HepG2 (cell line): ENCODE results near the gene TRIM62. TPM values are rescaled to one million over a fixed set of nuclear protein-coding genes. Genes with fewer than 3 reads are reported as not detected.

ENCODE experiments used
- AGO2 ChIP-seq: fragments of 200-400 bp; formaldehyde crosslinking; optimal IDR thresholded peaks from 2 replicates; pipeline ENCODE3; 2017; ENCODE audit warnings: mild to moderate bottlenecking, low read depth, low read length, moderate library complexity
- ARNT2 ChIP-seq: sonication (generic); formaldehyde crosslinking; IDR thresholded peaks from 2 replicates; pipeline ENCODE4 v1.8.0; 2022; ENCODE audit warnings: mild to moderate bottlenecking, low read depth, missing genetic modification reagents, moderate library complexity
- HDAC1 ChIP-seq: sonication (generic); formaldehyde crosslinking; IDR thresholded peaks from 2 replicates; pipeline ENCODE4 v1.5.1; 2020; ENCODE audit warnings: mild to moderate bottlenecking, missing genetic modification reagents
- HOXA3 ChIP-seq: sonication (generic); formaldehyde crosslinking; IDR thresholded peaks from 2 replicates; pipeline ENCODE4 v1.5.0; 2020; ENCODE audit warnings: missing genetic modification reagents
- NPAS2 ChIP-seq: sonication (generic); formaldehyde crosslinking; IDR thresholded peaks from 2 replicates; pipeline ENCODE4 v1.8.0; 2022; ENCODE audit warnings: mild to moderate bottlenecking, missing genetic modification reagents, borderline replicate concordance
- TGIF2 ChIP-seq: IDR thresholded peaks from 2 replicates; pipeline ENCODE4 v1.6.1; 2016; ENCODE audit warnings: control low read depth, missing compliant biosample characterization
- ZBTB7B ChIP-seq: sonication (generic); formaldehyde crosslinking; IDR thresholded peaks from 2 replicates; pipeline ENCODE4 v1.4.0; 2020; ENCODE audit warnings: missing genetic modification reagents
- ZNF10 ChIP-seq: sonication (generic); formaldehyde crosslinking; IDR thresholded peaks from 2 replicates; pipeline ENCODE4 v1.4.0; 2020; ENCODE audit warnings: mild to moderate bottlenecking, low read depth, missing genetic modification reagents, borderline replicate concordance
- ZNF225 ChIP-seq: sonication (generic); formaldehyde crosslinking; IDR thresholded peaks from 2 replicates; pipeline ENCODE4 v1.4.0; 2020; ENCODE audit warnings: mild to moderate bottlenecking, missing genetic modification reagents
- ZNF329 ChIP-seq: sonication (generic); formaldehyde crosslinking; IDR thresholded peaks from 2 replicates; pipeline ENCODE4 v1.9.0; 2021; ENCODE audit warnings: low read depth, mild to moderate bottlenecking, missing genetic modification reagents
- ZNF556 ChIP-seq: sonication (generic); formaldehyde crosslinking; IDR thresholded peaks from 2 replicates; pipeline ENCODE4 v1.4.0; 2020; ENCODE audit warnings: mild to moderate bottlenecking, missing genetic modification reagents, borderline replicate concordance
- ZNF772 ChIP-seq: sonication (generic); formaldehyde crosslinking; IDR thresholded peaks from 2 replicates; pipeline ENCODE4 v1.5.0; 2020; ENCODE audit warnings: mild to moderate bottlenecking, missing genetic modification reagents
- polyA plus RNA-seq, 8 experiments: library from polyadenylated mRNA; depleted of rRNA in 3 of 8; stranded (reverse) in 7 of 8; unstranded in 1 of 8; fragments of >200 nt; fragmentation: Illumina TruSeq in 4 of 8; extraction: Trizol in 4 of 8; gene quantifications; 2 replicates each; pipeline versions ENCODE4 v1.2.1 to v1.2.3, GENCODE V29; 2011 to 2016; ENCODE audit warnings: low read depth in 4 of 8, missing spikeins in 1 of 8, mixed read lengths in 1 of 8; ENCODE audit not compliant: insufficient read depth in 1 of 8
- total RNA-seq, 5 experiments: library from RNA; depleted of rRNA; stranded (reverse); fragments of >200 nt; fragmentation: Illumina TruSeq; extraction: Trizol; gene quantifications; 2 replicates each; pipeline ENCODE4 v1.2.3, GENCODE V29; 2016; ENCODE audit warnings: low read depth in 1 of 5
- TF ChIP-seq, protein P1 (sequence below): sonication (generic); formaldehyde crosslinking; IDR thresholded peaks from 2 replicates; pipeline ENCODE4 v1.5.0; 2020; ENCODE audit warnings: missing genetic modification reagents
- TF ChIP-seq, protein P2 (sequence below): IDR thresholded peaks from 2 replicates; pipeline ENCODE4 v1.6.1; 2012; ENCODE audit warnings: low read length, improper control_type of control experiment
- TF ChIP-seq, protein P3 (sequence below): sonication (generic); formaldehyde crosslinking; conservative IDR thresholded peaks from 2 replicates; pipeline ENCODE4 v1.8.1; 2023; ENCODE audit warnings: missing genetic modification reagents
- TF ChIP-seq, protein P4 (sequence below): sonication (generic); formaldehyde crosslinking; IDR thresholded peaks from 2 replicates; pipeline ENCODE4 v1.4.0; 2020; ENCODE audit warnings: missing genetic modification reagents
- TF ChIP-seq, protein P5 (sequence below): sonication (generic); formaldehyde crosslinking; IDR thresholded peaks from 2 replicates; pipeline ENCODE4 v1.4.0; 2020; ENCODE audit warnings: missing genetic modification reagents

Gene TRIM62
- total and polyA plus RNA-seq, 2 of the 13 experiments (the other 11 are each of a cell fraction or from before 2014, with no cell fraction given): 0.53 to 0.57 TPM

DNA sequence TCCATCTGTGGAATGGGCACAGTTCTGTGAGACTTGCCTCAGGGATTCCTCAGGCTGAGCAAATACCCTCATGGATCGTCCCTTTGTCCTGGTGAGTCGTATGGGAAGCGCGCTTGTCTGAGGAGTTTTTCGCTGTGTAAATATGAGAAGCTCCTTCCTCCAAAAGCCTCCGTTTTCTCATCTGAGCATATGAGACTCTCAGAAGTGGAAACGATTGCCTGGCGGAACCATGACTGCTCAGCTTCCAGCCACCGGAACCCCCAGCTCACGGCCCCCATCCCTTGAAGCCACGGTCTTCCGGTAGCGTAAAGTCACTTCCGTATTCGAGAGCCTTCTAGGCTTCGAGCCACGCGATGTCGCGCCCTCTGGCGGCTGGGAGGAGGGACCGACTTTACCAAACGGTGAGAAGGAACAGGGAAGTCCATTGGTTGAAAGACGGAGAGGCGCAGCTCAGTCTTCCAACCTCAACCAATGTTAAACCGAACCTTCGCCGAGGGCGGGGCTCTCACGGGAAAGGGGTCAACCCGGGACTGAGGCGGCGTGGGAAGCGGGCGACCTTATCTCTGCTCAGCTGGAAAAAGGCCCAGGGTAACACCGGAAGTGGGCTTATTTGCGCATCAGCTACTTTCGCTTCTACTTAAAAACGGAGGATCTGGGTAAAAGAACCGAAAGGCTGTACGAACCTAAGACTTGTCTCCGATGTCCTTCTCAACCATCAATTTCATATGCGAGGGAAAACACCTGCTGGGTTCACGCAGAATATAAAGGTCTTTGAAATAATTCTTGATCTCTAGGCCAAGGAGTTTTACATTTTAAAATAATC is 54.6 kb downstream of the TRIM62 start (continued):
- TF ChIP-seq, protein P1, sequence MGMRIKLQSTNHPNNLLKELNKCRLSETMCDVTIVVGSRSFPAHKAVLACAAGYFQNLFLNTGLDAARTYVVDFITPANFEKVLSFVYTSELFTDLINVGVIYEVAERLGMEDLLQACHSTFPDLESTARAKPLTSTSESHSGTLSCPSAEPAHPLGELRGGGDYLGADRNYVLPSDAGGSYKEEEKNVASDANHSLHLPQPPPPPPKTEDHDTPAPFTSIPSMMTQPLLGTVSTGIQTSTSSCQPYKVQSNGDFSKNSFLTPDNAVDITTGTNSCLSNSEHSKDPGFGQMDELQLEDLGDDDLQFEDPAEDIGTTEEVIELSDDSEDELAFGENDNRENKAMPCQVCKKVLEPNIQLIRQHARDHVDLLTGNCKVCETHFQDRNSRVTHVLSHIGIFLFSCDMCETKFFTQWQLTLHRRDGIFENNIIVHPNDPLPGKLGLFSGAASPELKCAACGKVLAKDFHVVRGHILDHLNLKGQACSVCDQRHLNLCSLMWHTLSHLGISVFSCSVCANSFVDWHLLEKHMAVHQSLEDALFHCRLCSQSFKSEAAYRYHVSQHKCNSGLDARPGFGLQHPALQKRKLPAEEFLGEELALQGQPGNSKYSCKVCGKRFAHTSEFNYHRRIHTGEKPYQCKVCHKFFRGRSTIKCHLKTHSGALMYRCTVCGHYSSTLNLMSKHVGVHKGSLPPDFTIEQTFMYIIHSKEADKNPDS (CRISPR knock-in tag): peak; percentile 93
- TF ChIP-seq, protein P2, sequence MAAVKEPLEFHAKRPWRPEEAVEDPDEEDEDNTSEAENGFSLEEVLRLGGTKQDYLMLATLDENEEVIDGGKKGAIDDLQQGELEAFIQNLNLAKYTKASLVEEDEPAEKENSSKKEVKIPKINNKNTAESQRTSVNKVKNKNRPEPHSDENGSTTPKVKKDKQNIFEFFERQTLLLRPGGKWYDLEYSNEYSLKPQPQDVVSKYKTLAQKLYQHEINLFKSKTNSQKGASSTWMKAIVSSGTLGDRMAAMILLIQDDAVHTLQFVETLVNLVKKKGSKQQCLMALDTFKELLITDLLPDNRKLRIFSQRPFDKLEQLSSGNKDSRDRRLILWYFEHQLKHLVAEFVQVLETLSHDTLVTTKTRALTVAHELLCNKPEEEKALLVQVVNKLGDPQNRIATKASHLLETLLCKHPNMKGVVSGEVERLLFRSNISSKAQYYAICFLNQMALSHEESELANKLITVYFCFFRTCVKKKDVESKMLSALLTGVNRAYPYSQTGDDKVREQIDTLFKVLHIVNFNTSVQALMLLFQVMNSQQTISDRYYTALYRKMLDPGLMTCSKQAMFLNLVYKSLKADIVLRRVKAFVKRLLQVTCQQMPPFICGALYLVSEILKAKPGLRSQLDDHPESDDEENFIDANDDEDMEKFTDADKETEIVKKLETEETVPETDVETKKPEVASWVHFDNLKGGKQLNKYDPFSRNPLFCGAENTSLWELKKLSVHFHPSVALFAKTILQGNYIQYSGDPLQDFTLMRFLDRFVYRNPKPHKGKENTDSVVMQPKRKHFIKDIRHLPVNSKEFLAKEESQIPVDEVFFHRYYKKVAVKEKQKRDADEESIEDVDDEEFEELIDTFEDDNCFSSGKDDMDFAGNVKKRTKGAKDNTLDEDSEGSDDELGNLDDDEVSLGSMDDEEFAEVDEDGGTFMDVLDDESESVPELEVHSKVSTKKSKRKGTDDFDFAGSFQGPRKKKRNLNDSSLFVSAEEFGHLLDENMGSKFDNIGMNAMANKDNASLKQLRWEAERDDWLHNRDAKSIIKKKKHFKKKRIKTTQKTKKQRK: no peak
- TF ChIP-seq TGIF2 (CRISPR knock-in tag) (peak; percentile 92; the same call in 1 of the 2 replicates), ZBTB7B (CRISPR knock-in tag) (peak; percentile 72; the same call in 1 of the 2 replicates), ZNF772 (CRISPR knock-in tag) (peak; percentile 80; the same call in 1 of the 2 replicates), ZNF10 (CRISPR knock-in tag) (no peak), ZNF225 (CRISPR knock-in tag) (no peak), AGO2 (no peak), NPAS2 (CRISPR knock-in tag) (no peak), ZNF329 (CRISPR knock-in tag) (no peak), ZNF556 (CRISPR knock-in tag) (peak; percentile 93; the same call in 1 of the 2 replicates), HOXA3 (CRISPR knock-in tag) (peak; percentile 95), HDAC1 (CRISPR knock-in tag) (peak; percentile 92), ARNT2 (CRISPR knock-in tag) (peak; percentile 83)
- TF ChIP-seq, protein P3, sequence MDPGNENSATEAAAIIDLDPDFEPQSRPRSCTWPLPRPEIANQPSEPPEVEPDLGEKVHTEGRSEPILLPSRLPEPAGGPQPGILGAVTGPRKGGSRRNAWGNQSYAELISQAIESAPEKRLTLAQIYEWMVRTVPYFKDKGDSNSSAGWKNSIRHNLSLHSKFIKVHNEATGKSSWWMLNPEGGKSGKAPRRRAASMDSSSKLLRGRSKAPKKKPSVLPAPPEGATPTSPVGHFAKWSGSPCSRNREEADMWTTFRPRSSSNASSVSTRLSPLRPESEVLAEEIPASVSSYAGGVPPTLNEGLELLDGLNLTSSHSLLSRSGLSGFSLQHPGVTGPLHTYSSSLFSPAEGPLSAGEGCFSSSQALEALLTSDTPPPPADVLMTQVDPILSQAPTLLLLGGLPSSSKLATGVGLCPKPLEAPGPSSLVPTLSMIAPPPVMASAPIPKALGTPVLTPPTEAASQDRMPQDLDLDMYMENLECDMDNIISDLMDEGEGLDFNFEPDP (CRISPR knock-in tag): no peak
- TF ChIP-seq, protein P4, sequence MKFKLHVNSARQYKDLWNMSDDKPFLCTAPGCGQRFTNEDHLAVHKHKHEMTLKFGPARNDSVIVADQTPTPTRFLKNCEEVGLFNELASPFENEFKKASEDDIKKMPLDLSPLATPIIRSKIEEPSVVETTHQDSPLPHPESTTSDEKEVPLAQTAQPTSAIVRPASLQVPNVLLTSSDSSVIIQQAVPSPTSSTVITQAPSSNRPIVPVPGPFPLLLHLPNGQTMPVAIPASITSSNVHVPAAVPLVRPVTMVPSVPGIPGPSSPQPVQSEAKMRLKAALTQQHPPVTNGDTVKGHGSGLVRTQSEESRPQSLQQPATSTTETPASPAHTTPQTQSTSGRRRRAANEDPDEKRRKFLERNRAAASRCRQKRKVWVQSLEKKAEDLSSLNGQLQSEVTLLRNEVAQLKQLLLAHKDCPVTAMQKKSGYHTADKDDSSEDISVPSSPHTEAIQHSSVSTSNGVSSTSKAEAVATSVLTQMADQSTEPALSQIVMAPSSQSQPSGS (CRISPR knock-in tag): peak; percentile 70; the same call in 1 of the 2 replicates
- TF ChIP-seq, protein P5, sequence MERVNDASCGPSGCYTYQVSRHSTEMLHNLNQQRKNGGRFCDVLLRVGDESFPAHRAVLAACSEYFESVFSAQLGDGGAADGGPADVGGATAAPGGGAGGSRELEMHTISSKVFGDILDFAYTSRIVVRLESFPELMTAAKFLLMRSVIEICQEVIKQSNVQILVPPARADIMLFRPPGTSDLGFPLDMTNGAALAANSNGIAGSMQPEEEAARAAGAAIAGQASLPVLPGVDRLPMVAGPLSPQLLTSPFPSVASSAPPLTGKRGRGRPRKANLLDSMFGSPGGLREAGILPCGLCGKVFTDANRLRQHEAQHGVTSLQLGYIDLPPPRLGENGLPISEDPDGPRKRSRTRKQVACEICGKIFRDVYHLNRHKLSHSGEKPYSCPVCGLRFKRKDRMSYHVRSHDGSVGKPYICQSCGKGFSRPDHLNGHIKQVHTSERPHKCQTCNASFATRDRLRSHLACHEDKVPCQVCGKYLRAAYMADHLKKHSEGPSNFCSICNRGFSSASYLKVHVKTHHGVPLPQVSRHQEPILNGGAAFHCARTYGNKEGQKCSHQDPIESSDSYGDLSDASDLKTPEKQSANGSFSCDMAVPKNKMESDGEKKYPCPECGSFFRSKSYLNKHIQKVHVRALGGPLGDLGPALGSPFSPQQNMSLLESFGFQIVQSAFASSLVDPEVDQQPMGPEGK (CRISPR knock-in tag): peak; percentile 99
